Urothelium cell line (cell line): Measurements from ENCODE around the gene NBEAL2.
A peak's percentile ranks its signal among the peaks of the same experiment; 100 is the strongest.
"Not testable (repeated sequence)": the region's sequence is repeated elsewhere in the genome, so short reads cannot be mapped to it uniquely, and the experiment has no call there.

Experiments
- DNase-seq: peaks from one replicate; pipeline ENCODE4 v3.0.0; 2011; ENCODE audit warnings: low spot score, mixed read lengths
- FAIRE-seq: peaks from 2 replicates; lab custom pipeline; 2011; peaks lifted over from hg19 to GRCh38; lab: Jason Lieb, UNC

NBEAL2 gene

GRCh38 chr3:47031041-47031440, 51.6 kb downstream of the NBEAL2 start:
- DNase-seq, FAIRE-seq: not testable (repeated sequence)

- no peak for FAIRE-seq
- no peak for DNase-seq
Measured at GRCh38 chr3:47034868-47035489, 55.5 kb downstream of the NBEAL2 start.

GRCh38 chr3:47035645-47036044, 56.2 kb downstream of the NBEAL2 start:
- FAIRE-seq = no peak
- DNase-seq = no peak

- DNase-seq (no peak), FAIRE-seq (no peak)
Measured at GRCh38 chr3:47036145-47036544, 56.7 kb downstream of the NBEAL2 start.

GRCh38 chr3:47037302-47037701, 57.8 kb downstream of the NBEAL2 start:
- DNase-seq, FAIRE-seq: not testable (repeated sequence)

- FAIRE-seq = no peak
- DNase-seq = no peak
Measured at GRCh38 chr3:47041114-47041513, 61.6 kb downstream of the NBEAL2 start.

GRCh38 chr3:47042231-47042791, 62.8 kb downstream of the NBEAL2 start:
- FAIRE-seq (no peak), DNase-seq (no peak)

GRCh38 chr3:47047069-47047468, 67.6 kb downstream of the NBEAL2 start:
- FAIRE-seq (no peak), DNase-seq (no peak)

- FAIRE-seq = no peak
- no peak for DNase-seq
Measured at GRCh38 chr3:47047673-47048072, 68.2 kb downstream of the NBEAL2 start.

GRCh38 chr3:47054412-47054811, 74.9 kb downstream of the NBEAL2 start:
- FAIRE-seq (no peak), DNase-seq (no peak)

GRCh38 chr3:47056705-47057104, 77.2 kb downstream of the NBEAL2 start:
- DNase-seq (no peak), FAIRE-seq (no peak)

GRCh38 chr3:47057212-47057671, 77.8 kb downstream of the NBEAL2 start:
- FAIRE-seq = no peak
- DNase-seq = peak; percentile 6
